B cell (primary cell): ENCODE measurements around the gene MYBPHL.

Source experiments
- CTCF ChIP-seq: fragments of 200-600 bp; IDR thresholded peaks from one replicate; pipeline ENCODE4 v1.8.0; 2022; ENCODE audit warnings: antibody characterized with exemption, mild to moderate bottlenecking
- EZH2 ChIP-seq: IDR thresholded peaks from 2 replicates; pipeline ENCODE4 v1.6.1; 2012; ENCODE audit warnings: borderline replicate concordance, low read depth, mild to moderate bottlenecking, moderate library complexity, low read length; ENCODE audit not compliant: insufficient read depth, poor library complexity, severe bottlenecking

- TF ChIP-seq EZH2: no peak
- TF ChIP-seq CTCF: no peak
Observed at GRCh38 chr1:109265016-109265415, 41.8 kb downstream of the MYBPHL start.
